ENCODE data around the gene ARL5A.
"Not testable (repeated sequence)": the region's sequence is repeated elsewhere in the genome, so short reads cannot be mapped to it uniquely, and the experiment has no call there.

Gene ARL5A

DNA sequence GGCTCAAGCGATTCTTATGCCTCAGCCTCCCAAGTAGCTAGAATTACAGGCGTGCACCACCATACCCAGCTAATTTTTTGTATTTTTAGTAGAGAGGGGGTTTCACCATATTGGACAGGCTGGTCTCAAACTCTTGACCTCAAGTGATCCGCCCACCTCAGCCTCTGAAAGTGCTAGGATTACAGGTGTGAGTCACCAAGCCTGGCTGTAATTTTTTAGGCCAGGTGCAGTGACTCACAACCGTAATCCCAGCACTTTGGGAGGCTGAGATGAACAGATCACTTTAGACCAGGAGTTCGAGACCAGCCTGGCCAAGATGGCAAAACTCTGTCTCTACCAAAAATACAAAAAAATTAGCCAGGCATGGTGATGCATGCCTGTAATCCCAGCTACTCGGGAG, 33.8 kb downstream of the ARL5A start:
- DNase-seq = not testable (repeated sequence)

DNA sequence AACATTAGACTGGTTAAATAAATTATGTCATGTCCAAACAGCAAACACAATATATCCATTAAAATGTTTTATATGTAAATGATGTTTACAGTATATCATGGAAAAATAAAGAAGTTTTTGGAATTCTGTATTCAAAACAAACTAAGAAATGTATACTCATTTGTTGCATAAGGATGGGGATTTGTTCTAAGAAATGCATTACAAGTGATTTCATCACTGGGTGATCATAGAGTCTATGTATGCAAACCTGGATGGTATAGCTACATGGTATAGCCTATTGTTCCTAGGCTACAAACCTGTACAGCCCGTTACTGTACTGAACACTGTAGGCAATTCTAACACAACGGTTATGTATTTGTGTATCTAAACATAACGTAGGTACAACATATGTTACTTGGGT, 35.1 kb downstream of the ARL5A start:
- DNase-seq = no peak

DNA sequence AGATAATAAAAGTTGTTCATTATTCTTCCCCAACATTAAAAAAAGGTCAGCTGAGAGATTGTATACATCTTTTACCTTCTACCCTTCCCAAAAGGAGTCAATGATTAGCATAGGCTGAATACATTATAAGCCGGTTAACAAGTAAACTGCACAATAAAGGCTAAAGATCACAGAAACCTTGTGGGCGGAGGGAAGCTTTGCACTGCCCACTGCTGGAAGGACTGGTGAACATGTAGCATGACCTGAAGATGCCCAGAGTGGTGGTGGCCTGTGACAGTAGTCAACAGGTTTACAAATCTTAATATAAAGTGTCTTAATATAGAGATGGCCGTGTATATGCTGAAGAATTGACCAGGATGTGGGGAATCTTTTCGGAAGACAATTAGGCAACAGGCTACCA, 35.6 kb downstream of the ARL5A start:
- no peak for DNase-seq

DNA sequence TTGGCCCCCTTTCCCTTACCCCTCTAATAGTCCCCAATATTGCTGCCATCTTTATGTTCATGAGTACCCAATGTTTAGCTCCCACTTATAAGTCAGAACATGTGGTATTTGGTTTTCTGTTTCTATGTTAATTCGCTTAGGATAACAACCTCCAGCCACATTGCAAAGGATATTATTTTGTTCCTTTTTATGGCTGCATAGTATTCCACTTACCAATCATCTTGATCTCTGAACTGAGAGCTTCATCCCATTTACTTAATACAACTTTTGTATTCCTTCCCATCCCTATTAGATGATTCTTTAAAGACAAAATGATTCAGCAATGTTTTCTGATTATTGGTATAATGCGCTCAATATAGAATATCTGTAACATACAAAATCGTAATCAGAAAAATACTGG, 36.7 kb downstream of the ARL5A start:
- DNase-seq = no peak

DNA sequence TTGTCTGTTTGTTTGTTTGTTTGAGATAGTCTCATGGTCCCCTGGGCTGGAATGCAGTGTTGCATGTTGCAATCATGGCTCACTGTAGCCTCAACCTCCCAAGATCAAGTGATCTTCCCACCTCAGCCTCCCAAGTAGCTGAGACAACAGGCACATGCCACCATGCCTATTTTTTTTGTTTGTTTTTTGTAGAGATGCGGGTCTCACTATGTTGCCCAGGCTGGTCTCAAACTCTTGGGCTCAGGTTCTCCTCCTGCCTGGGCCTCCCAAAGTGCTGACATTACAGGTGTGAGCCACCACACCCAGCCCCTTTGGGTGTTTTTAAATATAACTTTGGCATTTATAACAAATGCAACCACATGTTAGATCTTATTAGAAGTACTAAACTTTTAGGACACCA, 37.5 kb downstream of the ARL5A start:
- no peak for DNase-seq

DNA sequence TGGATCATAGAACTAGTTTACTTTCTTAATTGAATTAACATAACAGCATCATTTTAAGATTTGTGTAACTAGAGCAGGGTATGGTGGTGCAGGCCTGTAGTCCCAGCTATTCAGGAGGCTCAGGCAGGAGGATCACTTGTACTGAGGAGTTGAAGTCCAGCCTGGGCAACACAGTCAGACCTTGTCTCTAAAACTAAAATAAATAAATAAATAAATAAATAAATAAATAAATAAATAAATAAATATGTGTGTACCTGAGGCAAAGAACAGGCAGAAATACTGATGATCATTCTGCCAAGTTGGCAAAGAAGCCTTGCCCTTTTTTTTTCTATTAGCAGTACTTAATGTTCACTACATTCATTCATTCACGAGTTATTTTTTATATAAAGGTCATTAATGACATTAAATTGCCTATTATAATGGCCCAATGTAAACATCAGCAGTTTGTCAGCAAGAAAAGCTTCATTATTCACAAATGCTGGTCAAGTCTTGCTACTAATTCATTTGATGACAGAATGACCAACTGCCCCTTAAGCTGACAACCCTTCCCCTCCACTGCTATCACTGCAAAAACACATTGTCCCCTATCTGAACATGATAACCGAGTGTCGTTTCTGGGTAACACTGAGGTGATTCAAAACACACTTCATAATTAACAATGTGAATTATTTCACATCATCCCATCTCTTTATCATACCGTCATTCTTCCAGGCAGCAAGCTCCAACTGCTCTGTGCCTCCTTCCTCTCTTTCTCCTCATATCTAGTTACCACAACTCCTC, 39.0 kb downstream of the ARL5A start:
- no peak for DNase-seq

DNA sequence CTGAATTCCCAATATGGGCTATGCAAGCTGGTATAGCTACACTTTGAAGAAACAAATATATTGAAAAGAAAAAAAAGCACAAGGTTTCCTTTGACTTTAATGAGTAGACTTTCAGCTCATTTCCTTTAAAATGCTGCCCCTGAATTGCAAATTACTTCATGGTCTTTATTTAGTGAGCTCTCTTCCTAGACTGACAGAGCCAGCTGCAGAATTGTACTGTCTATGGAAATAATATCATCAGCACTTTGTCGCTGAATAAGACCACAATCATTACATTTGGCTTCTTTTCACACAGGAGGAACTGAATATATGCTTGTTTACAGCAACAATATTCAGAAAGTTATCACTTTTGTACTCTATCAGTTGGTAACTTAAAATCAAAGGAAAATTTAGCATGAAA, 41.7 kb downstream of the ARL5A start:
- DNase-seq = no peak

DNA sequence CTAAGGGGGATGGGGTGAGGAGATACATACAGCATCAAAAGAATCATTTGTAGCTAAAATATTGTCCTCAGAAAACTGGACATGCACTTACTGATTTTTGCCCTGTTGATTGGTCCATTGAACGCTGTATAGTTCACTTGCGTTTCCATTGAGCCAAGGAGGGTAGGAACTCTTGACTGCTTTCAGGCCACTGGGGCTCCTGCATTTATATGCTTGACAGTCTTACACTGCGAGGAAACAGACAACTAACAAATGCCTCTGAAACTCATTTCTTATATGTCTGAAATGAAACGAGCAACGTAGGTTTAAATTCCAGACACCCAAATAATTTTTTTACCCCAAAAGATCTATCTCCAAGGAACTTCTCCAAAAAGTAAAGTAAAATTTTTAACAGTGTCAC, 42.1 kb downstream of the ARL5A start:
- DNase-seq = no peak

DNA sequence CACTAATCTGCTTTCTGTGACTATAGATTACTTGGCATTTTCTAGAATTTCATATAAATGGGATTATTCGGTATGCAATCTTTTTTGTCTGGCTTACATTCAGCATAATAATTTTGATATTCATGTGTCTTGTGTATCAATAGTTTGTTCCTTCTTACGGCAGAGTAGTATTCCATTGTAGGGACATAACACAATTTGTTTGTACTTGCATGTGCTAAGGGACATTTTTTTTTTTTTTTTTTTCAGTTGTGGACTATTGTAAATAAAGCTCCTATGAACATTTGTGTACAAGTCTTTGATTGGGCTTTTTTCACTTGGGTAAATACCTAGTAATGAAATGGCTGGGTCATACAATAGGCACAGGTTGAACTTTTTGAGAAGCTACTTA, 45.1 kb downstream of the ARL5A start:
- DNase-seq = no peak

DNA sequence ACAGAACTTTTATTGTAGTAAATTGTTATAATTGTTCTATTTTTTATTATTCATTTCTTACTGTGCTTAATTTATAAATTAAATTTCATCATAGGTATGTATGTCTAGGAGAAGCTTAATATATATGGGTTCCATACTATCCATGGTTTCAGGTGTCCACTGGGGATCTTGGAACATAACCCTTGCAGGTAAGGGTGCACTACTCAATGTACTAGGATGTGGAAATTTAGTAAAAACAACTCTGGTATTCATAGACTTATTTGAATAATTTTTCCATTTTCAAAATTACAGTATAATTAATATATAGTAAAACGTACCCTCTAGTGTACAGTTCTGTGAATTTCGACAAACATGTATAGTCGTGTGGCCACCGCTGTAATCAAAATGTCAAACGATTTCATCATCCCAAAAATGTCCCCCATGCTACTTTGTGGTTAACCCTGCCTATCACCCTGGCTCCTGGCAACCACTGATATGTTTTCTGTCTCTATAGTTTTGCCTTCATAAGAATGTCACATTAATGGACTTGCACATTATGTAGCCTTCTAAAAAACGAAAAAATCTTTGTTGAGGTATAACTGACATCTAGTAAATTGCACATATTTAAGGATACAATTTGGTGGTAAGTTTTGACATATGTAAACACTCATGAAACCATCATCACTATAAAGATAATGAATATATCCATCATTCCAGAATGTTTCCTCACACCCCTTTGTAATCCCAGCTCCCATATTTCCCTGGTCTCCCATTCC, 45.7 kb downstream of the ARL5A start:
- no peak for DNase-seq

DNA sequence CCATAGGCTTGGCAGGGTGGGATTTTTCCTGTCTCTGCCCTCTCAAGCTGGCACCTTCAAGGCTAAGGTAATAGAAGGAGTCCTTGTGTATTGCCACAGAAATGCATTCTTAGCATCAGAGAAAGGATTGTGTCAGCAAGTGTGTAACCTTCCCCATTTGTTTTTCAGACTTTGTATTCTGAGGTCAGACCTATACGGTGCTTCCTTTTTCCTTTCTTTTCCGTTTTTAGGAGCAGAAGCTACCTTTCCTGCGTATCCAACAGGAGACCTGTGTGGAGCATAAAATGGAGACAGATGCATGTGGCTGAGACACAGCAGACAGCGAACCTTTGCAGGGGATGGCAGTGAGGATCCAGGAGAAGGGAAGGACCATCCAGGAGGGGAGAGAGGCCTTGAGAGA, 46.6 kb downstream of the ARL5A start:
- no peak for DNase-seq

DNA sequence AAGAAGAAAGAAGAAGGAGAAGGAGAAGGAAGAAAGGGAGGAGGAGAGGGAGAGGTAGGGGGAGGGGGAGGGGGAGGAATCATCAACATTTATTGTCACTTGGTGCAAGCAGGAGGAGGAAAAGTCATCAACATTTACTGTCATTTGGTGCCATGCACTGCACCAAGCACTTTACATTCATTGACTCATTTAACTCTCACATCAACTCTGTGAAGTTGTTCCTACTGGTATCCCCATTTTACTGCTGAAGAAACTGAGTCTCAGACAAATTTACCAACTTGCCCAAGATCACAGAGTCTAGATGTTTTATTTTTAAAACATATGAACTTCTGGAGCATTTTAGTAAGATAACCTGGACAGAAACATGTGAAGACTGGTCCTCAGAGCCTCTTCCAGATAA, 47.3 kb downstream of the ARL5A start:
- DNase-seq = no peak

DNA sequence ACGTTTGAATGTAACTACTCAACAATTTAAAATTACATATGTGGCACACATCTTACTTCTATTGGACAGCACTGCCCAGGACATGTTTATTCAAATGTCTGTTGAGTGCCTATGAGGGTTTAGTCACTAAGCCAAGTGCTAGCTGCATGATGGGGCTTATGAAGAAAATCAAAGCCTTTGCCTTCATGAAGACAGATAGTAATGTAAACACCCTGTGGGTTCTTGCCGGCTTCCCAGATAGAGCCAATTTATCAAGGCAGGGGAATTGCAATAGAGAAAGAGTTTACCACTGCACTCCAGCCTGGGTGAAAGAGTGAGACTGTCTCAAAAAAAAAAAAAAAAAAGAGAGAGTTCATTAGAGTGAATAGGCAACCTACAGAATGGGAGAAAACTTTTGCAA, 50.3 kb downstream of the ARL5A start:
- no peak for DNase-seq

DNA sequence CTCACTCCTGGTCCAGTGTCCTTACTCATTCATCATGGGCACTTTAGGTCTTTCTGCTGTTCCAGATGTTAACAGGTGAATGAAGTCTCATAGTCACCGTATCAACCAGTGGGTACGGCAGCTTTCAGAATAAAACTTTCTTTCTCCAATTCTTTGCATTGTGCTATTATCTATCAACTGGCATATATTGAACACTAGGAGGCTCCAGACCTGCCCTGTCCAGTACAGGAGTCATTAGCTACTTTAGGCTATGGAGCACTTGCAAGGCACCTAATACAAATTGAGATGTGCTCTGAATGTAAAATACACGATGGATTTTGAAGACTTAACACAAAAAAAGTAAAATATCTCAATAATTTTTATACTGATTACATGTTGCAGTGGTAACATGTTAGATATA, 50.7 kb downstream of the ARL5A start:
- DNase-seq = no peak

DNA sequence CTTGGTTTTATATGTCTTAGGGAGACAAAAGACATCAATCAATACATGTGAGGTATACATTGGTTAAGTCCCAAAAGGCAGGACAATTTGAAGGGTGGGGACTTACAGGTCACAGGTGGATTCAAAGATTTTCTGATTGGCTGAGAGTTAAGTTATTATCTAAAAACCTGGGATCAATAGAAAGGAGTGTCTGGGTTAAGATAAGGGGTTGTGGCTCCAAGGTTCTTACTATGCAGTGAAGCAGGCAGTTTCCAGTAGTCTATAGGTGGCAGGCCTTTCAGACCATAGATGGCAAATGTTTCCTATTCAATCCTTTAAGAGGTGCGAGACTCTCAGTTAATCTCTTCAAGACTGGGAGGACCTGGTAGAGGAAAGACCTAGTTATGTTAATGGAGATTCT, 51.9 kb downstream of the ARL5A start:
- DNase-seq = no peak

DNA sequence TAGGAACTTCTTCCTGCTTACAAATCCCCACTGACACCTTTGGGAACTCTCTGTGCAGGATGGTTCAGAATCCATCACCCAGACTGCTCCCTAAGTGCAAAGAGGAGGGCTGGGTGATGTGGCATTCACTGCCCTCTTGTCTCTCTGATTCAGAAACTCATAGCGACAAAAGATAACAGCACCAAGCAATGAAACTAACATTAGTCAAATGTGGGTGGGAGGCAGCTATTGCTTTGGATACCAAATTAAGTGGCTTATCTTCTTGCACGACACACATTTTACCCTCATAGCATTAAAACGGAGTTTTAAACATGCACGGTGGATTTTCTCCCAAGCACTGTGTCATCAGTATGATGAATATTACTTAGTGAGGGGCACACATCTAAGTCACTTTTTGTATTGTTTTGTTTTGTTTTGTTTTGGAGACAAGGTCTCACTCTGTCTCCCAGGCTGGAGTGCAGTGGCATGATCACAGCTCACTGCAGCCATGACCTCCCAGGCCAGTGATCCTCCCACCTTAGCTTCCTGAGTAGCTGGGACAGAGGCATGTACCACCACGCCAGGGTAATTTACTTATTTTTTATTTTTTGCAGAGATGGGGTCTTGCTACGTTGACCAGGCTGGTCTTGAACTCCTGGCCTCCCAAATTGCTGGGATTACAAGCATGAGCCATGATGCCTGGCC, 53.0 kb downstream of the ARL5A start:
- DNase-seq = no peak

DNA sequence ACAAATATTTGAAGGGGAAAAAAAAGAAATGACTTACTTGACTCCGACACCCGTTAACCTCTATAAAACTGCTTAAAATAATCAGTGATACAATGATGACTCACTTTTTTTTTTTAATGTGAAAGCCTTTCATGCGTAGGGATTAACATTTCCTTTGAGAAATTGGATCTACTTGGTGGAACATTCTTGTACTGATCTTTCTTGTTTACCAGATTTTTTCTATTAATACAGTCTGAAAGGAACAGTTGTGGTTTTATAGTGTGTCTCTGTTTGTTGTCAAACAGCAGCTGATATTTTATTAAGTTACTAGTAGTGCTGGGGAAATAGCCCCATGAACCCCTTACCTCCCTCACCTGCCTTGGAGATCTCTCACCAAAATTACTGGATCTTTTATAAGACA, 53.7 kb downstream of the ARL5A start:
- DNase-seq = no peak

DNA sequence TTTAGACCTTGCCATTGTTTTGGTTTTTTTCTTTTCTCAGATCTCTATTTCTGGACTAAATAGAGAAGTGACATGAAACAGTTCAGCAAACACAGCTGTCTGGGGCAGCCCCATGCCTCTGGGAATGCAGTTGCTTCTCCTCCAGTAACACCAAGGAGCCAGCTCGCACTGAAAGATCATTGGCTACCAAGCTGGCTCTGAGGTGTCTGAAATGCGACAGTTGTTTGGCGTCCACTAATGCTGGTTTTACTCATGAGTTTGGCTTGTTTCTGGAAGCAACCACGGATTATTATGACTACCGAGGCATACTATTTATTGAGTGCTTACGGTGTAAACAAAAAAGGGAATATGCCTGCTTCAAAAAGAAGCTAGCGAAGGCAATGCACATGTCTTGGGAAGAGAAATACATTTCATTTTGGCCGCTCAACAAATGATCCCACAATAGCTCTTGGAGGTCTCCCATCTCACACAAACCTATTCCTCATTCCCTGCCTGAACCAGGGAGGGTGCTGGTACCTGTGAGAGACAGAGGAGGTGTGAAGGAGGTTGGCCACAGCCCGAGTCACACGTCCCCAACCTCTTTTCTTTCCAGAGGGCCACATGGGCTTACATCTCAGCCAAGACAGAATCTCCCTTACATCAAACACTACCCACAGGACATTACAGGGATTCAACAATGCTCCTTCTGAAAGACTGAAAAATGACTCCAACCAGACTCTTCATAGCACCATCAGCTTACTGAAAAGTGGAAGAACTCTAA, 56.4 kb downstream of the ARL5A start:
- no peak for DNase-seq

DNA sequence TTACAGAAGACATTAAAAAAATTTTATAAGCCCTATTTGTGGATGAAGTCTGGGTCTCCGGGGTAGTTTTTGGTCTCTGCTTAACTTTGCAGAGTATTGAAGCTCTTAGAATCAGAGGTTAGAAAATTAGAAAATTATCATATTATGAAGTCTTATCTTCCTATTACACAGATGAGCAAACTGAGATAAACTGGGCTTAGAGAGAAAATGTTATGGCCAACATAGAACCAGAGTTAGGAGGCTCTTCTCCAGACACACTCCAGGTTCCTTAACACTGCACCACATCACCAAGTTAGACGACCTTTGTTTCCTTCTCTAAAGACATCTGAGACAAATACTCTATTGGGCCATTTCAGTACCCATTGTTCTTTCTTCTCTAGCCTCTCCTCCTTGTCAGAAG, 57.2 kb downstream of the ARL5A start:
- DNase-seq = no peak

DNA sequence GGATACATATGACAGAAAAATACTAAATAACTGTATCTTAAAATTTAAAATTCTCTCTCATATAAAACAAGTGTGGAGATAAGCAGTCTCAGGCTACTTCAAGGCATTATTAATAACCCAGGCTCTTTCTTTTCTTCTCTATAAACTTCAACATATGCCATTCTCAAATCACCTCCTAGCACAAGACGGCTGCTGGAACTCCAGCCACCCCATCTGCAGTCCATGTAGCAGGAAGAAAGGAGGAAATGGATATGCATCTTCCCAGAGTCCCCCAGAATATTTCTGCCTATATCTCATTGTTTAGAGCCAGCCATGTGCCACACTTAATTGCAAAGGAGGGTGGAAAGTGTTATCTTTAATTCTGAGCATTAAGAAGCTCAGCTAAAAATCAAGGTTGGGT, 58.6 kb downstream of the ARL5A start:
- no peak for DNase-seq

DNA sequence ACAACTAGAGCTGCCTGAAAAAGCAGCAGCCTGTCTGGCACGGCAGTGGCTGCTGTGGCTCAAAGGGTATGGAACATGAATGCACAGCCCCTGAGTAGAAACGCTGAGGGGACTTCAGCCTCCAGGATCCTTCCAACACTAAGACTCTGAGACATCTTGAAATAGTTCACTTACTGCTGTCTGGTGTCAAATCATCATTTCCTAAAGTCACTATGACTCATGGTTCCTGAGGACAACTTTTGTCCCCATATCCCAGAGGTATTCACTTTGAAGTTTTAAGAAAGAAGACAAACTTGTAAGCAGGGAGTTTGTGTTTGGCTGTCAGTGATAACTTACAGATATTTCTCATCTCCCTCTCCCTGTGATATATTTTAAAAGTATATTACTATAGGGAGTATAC, 60.7 kb downstream of the ARL5A start:
- DNase-seq = no peak

DNA sequence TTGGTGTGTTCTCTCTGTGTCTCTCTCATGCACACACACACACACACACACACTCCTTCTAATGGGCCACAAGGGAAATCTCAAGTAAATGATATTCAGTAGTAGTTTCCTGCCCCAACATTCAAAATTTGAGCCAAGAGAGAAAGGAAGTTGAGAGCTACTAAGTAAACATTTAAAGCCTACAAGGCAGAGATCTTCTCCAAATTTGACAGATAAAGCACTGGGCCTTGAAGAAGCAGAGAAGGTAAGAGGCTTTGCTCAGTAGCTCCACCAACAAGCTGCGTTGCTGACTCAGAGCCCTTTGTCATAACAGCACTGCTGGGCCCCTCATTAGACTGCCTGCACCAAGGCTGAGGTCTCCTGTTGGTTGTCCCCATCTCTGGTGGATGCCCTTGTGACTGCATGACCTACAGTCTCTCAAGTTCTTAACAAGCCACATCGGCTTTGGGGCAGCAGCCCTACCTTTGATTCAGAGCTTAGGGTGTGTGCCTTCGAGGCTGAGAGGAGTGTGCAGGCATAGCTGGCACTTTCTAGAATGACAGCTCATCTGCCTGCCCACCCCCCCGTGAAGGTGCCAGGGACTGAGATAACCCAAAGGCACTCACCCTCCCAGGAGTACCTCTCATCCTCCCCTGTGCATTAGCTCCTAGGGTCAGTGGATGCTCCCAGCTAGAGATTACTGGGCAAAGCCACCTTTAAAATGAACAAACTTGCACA, 61.6 kb downstream of the ARL5A start:
- no peak for DNase-seq

Measured in NCI-H510A (cell line).